AG09309 (cell line): Measurements from ENCODE around the gene ACSL1.

Experiments
- DNase-seq: peaks from one replicate; pipeline ENCODE4 v3.0.0-alpha.2; 2010; ENCODE audit warnings: low read depth
- H3K4me3 ChIP-seq: 2 replicates; pipeline ENCODE4 v1.5.1; 2011; ENCODE audit warnings: mild to moderate bottlenecking, low read depth, low read length, moderate library complexity; ENCODE audit not compliant: control insufficient read depth
- TF ChIP-seq, protein P1 (sequence below): IDR thresholded peaks from 2 replicates; pipeline ENCODE4 v1.5.1; 2011; ENCODE audit warnings: mild to moderate bottlenecking, low read depth, low read length, inconsistent platforms; ENCODE audit not compliant: insufficient read depth, control insufficient read depth; ENCODE audit errors: missing control alignments

The ACSL1 gene

DNA sequence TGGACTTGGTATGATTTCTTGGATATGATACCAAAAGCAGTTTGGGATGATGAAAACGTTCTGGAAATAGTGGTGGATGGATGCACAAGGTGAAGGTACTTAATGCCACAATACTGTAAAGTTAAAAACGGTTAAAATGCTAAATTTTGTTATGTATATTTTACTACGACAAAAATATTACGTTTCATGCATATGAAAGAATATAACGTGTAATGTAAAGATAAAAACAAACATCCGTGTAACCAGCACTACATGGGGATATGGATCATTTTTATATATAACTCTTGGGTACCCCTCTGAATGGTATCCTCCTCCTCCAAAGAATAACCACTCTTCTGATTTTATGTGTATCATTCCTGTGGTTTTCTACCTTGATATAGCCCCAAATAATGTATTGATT lies 91.0 kb downstream of the ACSL1 start:
- DNase-seq, result no peak
- TF ChIP-seq, protein P1, sequence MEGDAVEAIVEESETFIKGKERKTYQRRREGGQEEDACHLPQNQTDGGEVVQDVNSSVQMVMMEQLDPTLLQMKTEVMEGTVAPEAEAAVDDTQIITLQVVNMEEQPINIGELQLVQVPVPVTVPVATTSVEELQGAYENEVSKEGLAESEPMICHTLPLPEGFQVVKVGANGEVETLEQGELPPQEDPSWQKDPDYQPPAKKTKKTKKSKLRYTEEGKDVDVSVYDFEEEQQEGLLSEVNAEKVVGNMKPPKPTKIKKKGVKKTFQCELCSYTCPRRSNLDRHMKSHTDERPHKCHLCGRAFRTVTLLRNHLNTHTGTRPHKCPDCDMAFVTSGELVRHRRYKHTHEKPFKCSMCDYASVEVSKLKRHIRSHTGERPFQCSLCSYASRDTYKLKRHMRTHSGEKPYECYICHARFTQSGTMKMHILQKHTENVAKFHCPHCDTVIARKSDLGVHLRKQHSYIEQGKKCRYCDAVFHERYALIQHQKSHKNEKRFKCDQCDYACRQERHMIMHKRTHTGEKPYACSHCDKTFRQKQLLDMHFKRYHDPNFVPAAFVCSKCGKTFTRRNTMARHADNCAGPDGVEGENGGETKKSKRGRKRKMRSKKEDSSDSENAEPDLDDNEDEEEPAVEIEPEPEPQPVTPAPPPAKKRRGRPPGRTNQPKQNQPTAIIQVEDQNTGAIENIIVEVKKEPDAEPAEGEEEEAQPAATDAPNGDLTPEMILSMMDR, result no peak
- H3K4me3 ChIP-seq, result no peak overlapping the region

DNA sequence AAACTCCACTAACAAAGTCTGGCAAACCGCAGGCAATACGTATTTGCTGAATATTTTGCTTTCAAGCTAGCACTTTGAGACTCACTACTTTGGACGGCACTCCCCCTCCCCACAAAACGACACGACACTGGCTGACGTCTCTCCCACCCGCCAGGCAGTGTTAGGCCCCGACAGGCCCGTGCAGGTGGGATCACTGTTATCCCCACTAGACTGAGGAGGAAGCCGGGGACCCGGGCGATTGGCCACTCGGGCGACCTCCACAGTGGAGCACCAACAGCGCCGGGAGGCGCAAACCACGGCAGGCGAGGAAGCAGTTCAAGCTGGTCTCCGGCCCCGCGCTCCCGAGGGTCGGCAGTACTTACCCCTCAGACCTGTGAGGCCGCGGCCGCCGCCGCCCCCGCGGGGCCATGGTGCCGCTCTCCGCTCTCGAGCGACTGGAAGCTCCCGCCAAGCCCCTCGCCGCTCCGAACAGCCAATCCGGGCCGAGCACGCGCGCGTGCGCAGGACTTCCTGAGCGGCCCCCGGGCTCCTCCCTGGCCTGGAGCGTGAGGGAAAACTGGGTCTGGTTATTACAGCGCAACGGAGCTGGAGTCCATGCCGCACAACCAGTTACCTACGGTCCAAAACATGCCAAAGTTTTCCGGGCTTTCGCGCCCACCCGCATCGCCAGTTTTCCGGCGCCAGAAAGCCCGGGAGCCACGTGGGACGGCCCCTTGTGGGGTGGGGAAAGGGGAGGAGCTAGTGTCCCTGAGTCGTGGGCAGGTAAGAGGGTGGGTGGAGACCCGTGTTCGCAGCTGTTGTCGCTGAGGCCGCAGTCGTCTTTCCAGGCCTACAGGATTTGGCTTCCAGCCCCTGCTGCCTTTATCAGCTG lies 91.9 kb downstream of the ACSL1 start, which contains the start of gene CENPU:
Gene CENPU, minus strand, starts transcription at position 443 of the 871 bp plus-strand sequence. Its CDS starts 34 bp downstream, at position 409.
- H3K4me3 ChIP-seq, result peak within 1 kb of the TSS; percentile 91
- TF ChIP-seq, protein P1, result no peak
- DNase-seq, result peak; percentile 92

DNA sequence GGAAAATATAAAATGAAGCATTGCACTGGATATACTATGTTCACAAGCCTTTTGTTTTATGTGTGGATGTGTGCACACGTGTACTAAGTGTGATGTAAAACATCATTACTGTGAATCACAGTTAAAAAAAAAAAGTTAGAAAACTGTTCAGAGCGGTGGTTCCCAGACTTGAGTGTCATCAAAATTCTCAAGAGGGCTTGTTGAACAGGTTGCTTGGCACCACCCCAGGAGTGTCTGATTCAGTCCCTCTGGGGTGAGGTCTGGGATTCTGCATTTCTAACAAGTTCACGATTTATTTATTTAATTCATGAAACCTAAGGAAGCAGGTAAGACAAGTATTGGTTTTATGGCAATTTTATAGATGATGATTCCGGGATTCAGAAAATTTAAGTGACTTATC lies 93.6 kb downstream of the ACSL1 start:
- H3K4me3 ChIP-seq, result no peak overlapping the region
- TF ChIP-seq, protein P1, result no peak
- DNase-seq, result no peak

DNA sequence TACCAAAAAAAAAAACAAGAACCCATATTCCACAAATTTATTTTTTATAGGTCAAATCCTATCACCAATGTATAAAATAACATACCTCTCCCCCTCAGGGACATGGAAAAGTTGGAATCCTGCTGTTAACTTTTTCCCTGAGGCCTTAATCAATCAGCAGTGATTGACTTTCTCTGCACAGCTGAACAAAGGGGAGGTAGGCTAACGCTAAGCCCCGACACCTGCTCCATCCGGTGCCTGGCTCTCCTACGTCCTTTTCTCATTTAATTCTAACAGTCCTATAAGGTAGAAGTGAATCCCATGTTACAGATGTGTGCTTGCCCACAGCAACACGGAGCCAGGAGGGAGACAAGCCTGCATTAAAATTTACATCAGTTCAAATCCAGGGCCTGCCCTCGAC lies 94.7 kb downstream of the ACSL1 start:
- TF ChIP-seq, protein P1, result no peak
- H3K4me3 ChIP-seq, result no peak overlapping the region
- no peak for DNase-seq

DNA sequence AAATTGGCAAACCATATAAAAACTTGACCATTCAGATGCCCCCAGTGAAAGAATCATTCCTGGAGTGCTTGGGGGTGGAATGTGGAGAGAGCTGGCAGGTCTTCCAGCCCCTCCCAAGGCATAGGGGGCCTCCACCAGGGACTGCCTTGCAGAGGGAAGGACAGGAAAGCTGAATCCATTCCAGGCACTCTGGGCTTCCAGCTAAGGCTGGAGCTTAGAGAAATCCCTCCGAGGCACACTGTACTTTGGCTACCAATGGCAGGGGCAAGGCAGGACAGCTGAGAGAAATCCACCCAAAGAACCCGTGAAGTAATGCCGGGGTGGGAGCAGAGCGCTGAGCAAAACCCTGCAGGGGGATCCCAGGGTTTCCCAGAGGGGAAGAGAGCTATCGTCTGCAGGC lies 95.8 kb downstream of the ACSL1 start:
- TF ChIP-seq, protein P1, result no peak
- DNase-seq, result no peak
- H3K4me3 ChIP-seq, result no peak overlapping the region

DNA sequence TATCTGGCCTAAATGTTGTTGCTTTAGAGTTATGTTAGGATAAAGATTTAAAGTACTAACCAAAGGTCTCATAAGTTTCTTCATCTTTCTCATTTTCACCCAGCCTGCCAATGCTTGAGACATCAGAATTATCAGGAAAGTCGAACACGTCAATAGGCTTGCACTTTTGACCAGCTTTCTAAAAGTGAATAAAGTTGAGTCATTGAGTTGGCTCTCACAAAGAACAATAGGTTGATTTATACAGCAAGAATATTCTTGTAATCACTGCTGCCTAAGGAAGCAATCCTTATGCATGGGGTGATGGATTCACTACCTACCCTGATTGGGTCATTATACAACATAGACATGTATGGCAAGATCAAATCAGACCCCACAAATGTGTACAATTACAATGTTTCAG lies 96.9 kb downstream of the ACSL1 start:
- no peak overlapping the region for H3K4me3 ChIP-seq
- DNase-seq, result no peak
- TF ChIP-seq, protein P1, result no peak
